Globus pallidus (tissue), 1 donor: ENCODE results near the gene SMCHD1.
"Not testable (repeated sequence)": the region's sequence is repeated elsewhere in the genome, so short reads cannot be mapped to it uniquely, and the experiment has no call there.

Experiments used
- DNase-seq: peaks from one replicate; pipeline ENCODE4 v3.0.0-alpha.2; 2015; ENCODE audit warnings: low spot score

Gene SMCHD1

DNA sequence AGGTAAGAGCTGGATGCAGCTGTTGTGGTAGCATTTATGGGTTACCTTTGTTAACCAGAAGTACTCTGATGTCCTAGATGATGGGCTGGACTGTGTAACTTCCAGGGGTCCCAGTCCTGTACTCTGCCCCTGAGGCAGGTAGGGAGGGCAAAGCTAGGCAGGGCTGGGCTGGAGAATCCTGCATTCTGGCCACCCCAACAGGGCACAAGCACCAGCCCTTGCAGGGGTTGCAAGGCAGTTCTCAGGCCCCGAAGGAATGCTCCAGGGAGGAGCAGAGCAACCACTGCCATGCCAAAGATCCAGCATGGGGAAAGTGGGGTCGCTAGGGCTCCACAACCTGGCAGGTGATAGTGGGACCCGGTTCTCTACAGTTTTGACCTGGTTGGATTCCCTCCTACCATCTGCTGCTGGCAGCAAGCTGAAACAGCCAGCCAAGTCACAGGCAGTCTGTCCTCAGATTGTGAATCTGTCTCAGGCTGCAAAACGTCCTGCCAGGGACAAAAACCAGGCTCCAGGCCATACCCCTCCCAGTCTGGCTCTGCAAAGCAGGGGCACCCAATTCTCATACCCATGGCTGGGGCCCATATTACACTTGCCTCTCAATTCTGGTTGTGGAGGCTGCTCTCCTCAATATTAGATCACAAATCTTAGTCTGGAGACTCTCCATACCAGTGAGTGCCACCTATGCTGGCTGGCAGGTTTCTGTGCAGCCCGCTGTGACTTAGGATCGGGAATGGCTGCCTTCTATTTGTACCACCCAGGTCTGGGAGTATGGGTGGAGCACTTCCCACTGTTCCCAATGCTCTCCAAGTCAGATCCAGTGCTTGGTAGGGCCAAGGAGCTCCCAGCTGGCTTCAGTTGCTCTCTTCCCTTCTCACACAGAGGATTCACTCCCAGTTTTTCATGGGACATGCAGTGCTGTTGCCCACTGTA, 61.1 kb downstream of the SMCHD1 start:
- DNase-seq = peak; percentile 15

DNA sequence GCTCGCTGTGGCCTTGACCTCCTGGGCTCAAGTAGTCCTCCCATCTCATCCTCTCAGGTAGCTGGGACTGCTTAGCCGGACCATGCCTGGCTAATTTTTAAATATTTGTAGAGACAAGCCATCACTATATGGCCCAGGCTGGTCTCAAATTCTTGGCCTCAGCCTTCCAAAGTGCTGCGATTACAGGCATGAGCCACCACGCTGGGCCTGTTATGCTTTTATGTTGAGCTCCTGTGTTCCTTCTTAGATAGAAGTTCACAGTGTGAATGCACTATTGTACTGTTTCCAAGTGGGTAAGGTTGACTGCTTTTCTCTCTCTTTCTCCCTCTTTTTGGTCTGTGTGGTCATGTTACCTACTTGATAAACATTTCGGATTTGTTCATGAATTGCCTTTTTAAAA, 61.9 kb downstream of the SMCHD1 start:
- peak; percentile 6 for DNase-seq

DNA sequence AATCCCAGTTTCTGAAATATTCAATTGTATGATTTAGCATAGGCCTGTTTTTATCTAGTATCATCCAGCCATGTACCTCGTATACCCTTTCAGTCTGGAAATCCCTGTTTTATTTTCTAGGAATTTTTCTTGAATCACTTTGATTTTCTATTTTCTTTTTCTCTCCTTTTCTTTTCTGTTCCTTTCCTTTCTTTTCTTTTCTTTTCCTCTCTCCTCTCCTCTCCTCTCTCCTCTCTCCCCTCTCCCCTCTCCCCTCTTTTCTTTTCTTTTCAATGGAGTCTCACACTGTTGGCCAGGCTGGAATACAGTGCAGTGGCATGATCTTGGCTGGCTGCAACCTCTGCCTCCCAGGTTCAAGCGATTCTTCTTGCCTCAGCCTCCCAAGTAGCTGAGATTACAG, 63.5 kb downstream of the SMCHD1 start:
- DNase-seq = no peak

DNA sequence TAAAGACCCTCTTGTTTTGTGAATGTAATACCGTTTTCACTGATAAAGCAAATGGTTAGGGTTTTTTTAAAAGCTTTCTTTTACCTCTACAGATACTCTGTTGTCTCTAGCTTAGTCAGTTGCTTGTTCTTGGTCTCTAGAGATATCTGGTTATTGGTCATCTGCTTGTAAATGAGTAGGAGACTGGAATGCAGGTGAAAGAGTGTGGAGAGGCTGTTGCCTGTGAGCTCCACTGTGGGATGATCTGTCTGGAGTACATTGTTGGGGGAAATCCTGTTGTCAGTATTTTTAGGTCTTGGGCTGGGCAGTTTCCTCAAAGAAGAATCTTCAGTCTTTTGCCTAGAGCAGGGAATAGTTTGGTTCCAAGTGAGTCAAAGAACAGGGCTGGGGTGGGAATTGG, 67.7 kb downstream of the SMCHD1 start:
- DNase-seq = no peak

DNA sequence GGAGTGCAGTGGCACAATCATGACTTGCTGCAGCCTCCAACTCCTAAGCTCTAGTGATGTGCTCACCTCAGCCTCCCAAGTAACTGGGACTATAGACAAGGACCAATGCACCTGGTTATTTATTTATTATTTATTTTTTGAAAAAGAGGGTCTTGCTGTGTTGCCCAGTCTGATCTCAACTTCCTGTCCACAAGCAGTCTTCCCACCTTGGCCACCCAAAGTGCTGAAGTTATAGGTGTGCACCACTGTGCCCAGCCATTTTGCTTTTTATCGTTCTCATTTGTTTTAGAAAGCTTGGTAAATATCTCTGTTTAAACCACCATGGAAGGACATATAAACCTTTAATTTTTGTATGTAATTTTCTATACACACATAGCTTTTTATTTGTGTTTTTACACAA, 74.2 kb downstream of the SMCHD1 start:
- no peak for DNase-seq

DNA sequence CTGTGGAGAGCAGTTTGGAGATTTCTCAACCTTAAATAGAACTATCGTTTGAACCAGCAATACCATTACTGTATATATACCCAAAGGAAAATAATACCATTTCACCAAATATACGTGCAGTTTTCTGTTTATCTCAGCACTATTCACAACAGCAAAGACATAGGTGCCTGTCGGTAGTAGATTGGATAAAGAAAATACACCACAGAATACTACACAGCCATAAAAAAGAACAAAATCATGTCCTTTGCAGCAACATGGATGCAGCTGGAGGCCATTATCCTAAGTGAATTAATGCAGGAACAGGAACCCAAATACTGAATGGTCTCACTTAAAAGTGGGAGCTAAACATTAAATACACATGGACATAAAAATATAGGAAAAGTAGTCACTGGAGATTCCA, 81.3 kb downstream of the SMCHD1 start:
- no peak for DNase-seq

DNA sequence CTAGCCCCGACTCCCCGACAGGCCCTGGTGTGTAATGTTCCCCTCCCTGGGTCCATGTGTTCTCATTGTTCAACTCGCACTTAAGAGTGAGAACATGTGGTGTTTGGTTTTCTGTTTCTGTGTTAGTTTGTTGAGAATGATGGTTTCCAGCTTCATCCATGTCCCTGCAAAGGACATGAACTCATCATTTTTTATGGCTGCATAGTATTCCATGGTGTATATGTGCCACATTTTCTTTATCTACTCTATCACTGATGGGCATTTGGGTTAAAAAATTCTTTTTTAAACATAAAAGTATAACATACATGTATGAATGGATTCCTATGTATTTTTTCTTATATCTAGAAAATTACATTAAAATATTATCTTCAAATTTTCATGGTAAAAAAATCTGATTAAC, 84.6 kb downstream of the SMCHD1 start:
- not testable (repeated sequence) for DNase-seq

DNA sequence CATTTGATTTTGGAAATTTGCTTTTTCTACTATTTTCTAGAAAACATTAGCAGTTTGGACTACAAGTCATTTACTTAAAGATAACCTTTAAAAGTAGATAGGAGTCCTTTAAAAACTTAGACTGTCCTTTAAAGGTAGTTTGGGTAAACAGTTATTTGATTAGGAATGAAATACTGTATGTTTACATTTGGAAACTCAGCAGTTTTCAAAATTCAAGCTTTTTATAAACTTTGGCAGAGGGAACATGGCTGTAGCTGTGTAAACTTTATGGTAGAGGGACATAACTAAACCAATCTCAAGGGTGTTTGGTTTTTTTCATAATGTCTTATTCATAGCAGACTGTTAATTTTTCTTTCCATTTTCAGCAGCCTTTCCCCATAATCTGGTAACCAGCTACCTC, 90.7 kb downstream of the SMCHD1 start:
- no peak for DNase-seq

DNA sequence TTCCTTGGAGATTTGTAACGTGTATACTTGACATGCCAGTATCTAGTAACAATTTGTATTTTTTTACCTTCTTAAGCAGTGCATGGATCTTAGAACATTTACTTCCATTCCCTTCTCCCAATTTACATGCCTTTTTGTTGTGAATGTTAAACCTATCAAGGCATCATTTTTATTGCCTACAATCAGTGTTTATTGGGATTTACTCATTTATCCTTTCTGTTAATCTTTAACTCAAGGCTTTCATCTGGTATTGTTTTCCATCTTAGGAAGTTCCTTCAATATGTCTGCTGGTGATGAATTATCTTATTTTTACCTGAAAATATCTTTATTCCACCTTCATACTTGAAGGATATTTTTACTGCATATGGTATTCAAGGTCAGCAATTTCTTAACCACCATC, 102.8 kb downstream of the SMCHD1 start:
- no peak for DNase-seq

DNA sequence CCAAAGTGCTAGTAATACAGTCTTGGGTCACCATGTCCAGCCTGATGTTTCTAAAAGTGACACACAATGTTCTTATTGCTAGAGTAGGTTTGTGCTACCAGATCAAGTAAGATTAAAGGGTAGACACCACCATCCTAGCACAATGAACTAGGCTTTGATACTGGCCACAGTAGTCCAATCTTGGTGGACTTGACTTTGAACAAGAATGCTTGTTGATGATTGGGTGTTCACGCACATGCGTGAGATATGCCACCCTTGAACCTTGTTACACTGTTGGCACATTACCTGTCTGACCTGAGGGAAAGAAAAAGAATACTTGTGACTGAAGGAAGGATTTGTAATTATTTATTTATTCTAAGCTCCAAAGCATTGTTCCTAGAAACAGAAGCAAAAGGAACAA, 119.1 kb downstream of the SMCHD1 start:
- no peak for DNase-seq

DNA sequence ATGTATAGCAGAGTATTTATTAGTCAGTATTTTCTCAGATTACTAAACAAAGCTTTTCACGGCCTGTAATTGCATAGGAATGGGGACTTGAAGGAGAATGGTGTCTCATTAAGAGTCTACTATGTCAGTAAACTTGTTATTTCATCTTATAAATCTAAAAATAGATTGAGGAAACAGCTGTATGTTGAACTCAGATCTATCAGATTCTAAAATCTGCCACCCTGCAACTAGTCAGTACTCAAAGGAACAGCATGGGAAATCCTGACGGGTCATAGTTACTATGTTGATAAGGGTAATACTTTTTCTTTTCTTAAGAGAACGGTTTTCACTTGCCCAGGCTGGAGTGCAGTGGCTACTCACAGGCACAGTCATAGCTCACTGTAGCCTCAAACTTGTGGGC, 121.1 kb downstream of the SMCHD1 start:
- no peak for DNase-seq

DNA sequence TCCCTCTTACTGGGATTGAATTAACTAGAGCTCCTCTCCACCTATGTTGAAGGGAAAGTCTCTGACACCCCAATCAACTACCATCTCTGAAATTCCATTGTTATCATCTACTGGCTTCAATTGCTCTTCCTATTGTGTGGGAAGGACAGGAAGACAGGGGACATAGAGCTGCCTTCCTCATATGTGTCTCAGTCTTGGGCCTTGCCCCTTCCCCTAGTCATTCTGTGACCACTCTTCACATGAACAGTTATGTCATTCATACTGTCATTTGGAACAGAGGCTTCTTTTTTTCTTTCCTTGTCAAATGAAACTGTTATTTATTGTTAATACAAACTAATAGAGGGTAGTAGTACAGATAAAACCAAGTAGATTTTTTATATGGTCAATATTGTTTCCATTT, 121.7 kb downstream of the SMCHD1 start:
- no peak for DNase-seq

DNA sequence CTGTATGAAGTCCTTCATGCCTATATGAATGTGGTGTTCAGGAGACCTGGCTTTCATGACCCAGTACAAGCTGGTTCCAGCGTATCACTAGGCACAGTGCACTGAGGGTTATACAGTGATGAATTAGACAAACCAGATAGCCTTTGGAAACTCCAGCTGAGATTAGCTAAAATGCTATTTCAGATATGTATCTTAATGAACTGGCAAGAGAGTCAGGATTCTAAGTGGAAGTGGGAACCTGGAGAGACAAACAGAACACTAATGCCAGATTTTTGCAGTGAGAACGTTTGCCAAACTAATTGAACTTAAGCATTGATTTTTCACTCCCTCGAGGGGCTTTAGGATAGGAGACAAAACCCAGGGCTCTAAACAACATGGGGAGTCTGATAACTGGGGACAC, 125.2 kb downstream of the SMCHD1 start:
- DNase-seq = no peak

DNA sequence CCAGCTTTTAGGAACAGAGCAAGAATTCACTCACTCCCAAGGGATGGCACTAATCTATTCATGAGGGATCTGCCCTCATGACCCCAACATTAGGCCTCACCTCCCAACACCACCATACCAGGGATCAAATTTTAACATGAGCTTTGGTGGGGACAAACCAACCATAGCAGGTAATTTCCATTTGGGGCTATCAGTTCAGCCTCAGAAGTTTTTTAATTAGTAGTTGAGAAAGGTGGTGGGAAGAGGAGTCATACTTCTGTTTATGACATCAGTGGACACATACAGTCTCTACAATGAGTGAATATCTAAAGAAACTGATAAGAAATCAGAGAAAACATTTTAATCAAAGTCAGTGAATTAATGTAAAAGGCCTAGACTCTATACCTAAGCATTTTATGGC, 131.7 kb downstream of the SMCHD1 start:
- no peak for DNase-seq

DNA sequence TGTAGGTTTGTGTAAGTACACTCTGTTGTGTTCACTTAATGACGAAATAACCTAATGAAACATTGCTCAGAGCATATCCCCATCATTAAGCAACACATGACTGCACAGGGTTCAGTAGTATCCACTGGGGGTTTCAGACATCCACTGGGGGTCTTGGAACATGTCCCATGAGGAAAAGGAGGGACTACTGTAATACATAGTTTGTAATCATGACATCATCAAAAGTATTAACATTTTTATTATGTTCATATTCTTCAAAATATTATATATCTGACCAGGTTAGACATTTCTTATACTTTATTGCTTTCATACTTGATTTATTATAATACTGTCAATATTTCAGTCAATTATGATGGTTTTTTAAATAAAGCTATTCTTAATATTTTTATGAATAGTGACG, 136.9 kb downstream of the SMCHD1 start:
- DNase-seq = no peak

DNA sequence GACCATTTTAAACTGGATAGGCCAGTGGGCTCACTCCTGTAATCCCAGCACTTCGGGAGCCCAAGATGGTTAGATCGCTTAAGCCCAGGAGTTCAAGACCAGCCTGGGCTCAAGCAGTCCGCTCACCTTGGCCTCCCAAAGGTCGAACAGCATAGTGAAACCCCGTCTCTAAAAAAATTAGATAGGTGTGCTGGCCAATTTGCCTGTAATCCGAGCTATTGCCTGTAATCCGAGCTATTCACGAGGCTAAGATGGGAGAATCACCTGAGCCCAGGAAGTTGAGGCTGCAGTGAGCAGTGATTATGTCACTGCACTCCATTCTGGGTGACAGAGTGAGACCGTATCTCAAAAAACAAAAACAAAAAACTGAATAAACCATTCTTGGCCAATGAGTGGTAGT, 138.6 kb downstream of the SMCHD1 start:
- DNase-seq = no peak

DNA sequence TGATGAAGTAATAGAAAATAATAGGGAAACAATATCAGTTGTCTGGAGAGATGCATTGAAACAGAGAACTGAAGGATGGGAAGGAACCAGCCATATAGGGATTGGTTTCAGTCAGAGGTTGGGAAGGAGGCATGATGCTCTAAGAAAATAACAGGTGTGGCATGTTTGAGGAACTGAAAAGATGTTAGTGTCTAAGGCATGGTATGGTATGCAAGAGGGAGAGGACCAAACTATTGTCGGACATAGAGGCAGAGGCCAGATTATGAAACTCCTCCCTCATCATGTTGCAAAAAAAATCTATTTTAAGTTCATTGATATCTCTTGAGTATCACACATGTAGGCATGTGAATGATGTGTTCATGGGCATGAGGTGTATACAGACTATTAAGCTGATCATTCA, 142.4 kb downstream of the SMCHD1 start:
- no peak for DNase-seq

DNA sequence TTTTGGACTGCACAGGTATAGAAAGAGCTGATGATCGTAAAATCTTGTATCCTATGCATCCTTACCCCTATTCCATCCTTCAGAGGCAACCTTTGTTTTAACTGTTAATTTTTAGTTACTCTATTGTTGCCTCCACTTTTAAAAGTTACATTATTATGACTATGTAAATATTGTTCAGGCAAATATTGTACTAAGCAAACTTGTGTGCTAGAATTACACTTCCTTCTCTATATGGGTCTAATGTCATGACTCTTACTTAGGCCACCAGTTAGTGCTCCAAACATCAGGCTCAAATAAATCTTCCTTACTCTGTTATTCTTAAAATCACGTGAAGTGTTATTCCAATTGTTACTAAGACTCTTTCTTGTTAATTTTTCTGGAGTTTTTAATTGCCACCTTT, 143.8 kb downstream of the SMCHD1 start:
- no peak for DNase-seq

DNA sequence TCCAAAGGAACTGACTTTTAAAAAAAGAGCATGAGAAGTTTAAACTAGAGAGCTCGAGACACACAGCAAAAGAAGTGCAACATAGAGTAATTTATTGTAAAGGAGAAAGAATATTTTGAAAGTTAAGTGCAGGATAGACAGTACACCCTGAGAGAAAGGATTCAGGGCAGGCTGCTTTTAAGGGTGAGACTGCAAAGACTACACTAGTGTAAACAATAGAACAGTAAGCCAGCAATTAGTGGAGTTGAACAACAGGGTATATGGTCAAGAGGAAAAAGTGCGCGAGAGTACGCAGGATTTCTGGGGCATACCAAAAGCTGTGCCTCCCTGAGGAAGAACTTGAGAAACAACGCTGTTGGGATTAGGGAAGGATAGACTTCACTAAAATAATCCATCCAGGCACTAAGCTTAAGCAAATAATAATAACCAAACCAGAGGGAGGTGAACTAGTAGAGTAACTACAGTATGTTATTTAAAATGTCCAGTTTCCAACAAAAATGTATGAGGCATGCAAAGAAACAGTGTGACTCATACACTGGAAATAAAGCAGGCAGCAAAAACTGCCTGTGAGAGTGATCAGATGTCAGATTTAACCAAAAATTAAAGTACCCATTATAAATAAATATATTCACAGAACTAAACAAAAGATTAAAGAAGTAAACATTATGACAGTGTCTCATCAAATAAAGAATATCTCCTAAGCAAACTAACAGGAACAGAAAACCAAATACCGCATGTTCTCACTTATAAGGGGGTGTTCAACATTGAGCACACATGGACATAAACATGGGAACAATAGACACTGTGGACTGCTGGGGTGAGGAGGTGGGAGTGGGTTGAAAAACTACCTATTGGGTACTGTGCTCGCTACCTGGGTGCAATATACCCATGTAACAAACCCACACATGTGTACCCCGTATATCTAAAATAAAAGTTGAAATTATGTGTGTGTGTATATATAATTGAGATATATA, 150.7 kb downstream of the SMCHD1 start:
- no peak for DNase-seq

DNA sequence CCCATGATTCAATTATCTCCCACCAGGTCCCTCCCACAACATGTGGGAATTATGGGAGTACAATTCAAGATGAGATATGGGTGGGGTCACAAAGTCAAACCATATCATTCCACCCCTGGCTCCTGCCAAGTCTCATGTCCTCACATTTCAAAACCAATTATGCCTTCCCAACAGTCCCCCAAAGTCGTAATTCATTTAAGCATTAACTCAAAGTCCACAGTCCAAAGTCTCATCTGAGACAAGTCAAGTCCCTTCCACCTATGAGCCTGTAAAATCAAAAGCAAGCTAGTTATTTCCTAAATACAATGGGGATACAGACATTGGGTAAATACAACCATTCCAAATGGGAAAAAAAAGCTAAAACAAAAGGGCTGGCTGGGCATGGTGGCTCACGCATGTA, 153.1 kb downstream of the SMCHD1 start:
- DNase-seq = not testable (repeated sequence)

DNA sequence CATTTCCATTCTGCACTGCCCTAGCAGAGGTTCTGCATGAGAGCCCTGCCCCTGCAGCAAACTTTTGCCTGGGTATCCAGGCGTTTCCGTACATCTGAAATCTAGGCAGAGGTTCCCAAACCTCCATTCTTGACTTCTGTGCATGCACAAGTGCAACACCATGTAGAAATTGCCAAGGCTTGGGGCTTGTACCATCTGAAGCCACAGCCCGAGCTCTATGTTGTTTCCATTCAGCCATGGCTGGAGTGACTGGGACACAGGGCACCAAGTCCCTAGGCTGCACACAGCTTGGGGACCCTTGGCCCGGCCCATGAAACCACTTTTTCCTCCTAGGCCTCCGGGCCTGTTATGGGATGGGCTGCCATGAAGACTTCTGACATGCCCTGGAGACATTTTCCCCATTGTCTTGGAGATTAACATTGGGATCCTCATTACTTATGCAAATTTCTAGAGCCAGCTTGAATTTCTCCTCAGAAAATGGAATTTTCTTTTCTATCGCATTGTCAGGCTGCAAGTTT, 154.2 kb downstream of the SMCHD1 start:
- DNase-seq = not testable (repeated sequence)

DNA sequence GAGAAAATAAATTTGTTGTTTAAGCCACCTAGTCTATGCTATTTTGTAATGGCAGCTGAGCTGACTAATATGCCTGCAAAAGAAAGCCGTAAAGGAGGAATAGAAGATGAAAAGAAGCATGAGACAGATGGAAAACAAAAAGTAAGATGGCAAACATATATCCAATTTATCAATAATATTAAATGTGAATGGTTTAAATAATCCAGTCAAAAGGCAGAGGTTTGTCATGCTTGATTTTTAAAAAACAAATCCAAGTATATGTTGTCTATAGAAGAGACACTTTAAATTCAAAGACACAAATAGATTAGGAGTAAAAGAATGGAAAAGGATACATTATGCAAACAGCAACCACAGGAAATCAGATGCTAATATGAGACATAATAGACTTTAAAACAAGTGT, 155.9 kb downstream of the SMCHD1 start:
- no peak for DNase-seq

DNA sequence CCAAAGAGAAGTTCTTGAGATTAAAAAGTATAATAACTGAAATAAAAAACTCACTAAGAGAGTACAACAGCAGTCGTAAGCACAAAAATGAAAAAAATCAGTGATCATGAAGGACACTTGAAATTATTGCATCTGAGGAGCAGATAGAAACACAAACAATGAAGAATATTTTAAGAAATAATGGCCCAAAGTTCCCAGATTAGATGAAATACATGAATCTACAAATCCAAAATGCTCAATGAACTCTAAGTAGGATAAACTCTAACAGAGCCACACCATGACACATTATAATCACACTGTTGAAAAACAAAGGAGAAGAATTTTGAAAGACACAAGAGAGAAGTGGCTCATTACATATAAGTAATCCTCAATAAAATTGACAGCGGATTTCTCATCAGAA, 159.4 kb downstream of the SMCHD1 start:
- DNase-seq = no peak
